VCaP (cell line): ENCODE data around the gene ADISSP.

Source experiments
- H3K27ac ChIP-seq: fragments of 450-650 bp; 2 replicates; pipeline ENCODE4 v1.5.1; 2017
- TF ChIP-seq, protein P1 (sequence below): fragments of 450-650 bp; conservative IDR thresholded peaks from 2 replicates; pipeline ENCODE4 v1.5.1; 2017; ENCODE audit warnings: mild to moderate bottlenecking, moderate library complexity

ADISSP gene

GRCh38 chr20:3731944-3732326, 35.6 kb downstream of the ADISSP start:
- H3K27ac ChIP-seq = no peak overlapping the region

GRCh38 chr20:3730803-3731672, 36.5 kb downstream of the ADISSP start:
- TF ChIP-seq, protein P1, sequence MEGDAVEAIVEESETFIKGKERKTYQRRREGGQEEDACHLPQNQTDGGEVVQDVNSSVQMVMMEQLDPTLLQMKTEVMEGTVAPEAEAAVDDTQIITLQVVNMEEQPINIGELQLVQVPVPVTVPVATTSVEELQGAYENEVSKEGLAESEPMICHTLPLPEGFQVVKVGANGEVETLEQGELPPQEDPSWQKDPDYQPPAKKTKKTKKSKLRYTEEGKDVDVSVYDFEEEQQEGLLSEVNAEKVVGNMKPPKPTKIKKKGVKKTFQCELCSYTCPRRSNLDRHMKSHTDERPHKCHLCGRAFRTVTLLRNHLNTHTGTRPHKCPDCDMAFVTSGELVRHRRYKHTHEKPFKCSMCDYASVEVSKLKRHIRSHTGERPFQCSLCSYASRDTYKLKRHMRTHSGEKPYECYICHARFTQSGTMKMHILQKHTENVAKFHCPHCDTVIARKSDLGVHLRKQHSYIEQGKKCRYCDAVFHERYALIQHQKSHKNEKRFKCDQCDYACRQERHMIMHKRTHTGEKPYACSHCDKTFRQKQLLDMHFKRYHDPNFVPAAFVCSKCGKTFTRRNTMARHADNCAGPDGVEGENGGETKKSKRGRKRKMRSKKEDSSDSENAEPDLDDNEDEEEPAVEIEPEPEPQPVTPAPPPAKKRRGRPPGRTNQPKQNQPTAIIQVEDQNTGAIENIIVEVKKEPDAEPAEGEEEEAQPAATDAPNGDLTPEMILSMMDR = no peak
- no peak overlapping the region for H3K27ac ChIP-seq

More at GRCh38 chr20:3731944-3732326, 35.6 kb downstream of the ADISSP start:
- TF ChIP-seq, protein P1 = no peak

GRCh38 chr20:3729811-3730540, 37.6 kb downstream of the ADISSP start:
- TF ChIP-seq, protein P1 = no peak

DNA sequence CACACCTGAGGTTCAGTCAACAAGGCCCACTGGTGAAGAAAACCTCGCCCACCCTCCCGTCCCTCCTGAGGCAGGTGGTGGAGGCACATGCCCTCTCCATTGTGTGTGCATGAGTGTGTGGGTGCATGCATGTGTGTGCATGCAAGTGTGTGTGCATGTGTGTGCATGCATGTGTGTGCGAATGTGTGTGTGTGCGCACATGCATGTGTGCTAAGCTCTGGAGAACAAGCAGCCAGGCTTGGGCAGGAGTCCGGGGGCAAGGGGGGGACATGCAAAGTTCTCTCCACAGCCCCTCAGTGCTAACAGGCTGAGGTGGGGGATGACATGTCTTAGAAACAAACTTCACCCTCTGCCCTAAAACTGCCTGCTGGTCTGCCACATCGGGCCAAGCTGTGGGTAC, 38.2 kb downstream of the ADISSP start:
- no peak overlapping the region for H3K27ac ChIP-seq
- TF ChIP-seq, protein P1 = no peak

More at GRCh38 chr20:3729811-3730540, 37.6 kb downstream of the ADISSP start:
- H3K27ac ChIP-seq = no peak overlapping the region

GRCh38 chr20:3728876-3729275, 38.7 kb downstream of the ADISSP start:
- H3K27ac ChIP-seq = no peak overlapping the region
- TF ChIP-seq, protein P1 = no peak

DNA sequence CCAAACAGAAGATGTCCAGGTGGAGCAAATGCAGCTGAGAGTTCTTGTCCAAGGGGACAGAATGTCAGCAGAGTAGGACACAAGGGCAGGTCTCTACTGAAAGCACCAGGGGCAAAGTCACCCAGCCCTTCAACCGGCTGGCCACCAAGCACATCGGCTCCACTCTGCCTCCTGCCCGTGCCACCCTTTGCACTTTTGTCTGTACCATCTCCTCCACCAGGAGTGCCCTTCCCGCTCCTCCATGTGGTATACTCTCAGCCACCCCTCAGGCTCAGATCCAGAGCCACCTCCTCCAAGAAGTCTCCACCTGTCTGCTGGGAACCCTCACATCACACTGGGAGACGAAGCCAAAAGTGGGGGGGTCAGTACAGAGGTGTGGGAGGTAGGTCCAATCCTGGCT, 39.2 kb downstream of the ADISSP start:
- TF ChIP-seq, protein P1 = no peak
- no peak overlapping the region for H3K27ac ChIP-seq

DNA sequence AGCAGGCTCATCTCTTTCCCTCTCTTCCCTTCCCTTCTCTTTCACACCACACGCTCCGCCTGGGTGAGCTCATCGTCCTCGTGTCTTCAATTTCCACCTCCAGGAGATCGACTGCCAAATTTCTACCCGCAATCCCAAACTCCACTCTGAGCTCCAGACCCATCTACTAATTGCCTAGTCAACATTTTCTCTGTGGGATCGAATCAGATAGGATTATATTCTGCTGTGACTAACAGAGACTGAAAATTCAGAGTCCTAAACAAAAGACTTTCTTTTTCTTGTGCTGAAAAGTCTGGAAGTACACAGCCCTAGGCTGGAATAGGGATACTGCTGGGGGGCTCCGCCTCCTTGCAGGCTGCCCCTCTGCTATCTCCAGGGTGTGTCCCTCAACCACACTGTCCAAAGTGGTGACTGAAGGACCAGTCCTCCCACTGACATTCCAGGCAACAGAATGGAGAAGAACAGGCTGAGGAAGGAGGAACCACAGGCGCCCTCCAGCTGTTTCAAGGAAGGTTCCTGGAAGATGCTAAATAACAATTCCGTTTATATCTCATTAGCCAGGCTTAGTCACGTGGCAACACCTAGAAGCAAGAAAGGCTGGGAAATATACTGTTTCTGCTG, 40.0 kb downstream of the ADISSP start:
- no peak overlapping the region for H3K27ac ChIP-seq
- TF ChIP-seq, protein P1 = no peak
